HCT116 (cell line): ENCODE results near the gene TAF6L. TPM values are rescaled to one million over a fixed set of nuclear protein-coding genes. Genes with fewer than 3 reads are reported as not detected.
A peak's percentile ranks its signal among the peaks of the same experiment; 100 is the strongest.

Experiments
- ATAC-seq: fragments of 200-7000 bp; cut with Tn5 transposase; 2 replicates; pipeline ENCODE4 v1.9.1; 2020; ENCODE audit warnings: mild to moderate bottlenecking, moderate library complexity
- BruUV-seq: library from RNA; stranded (reverse); fragments of 400-500 nt; replicated peaks from 2 replicates; lab custom pipeline; 2021; lab: Mats Ljungman, UMichigan
- CTCF ChIA-PET: fragments of 300-600 bp; sonication (Branson Sonifier 250); formaldehyde crosslinking; loops from one replicate; lab custom pipeline; 2021; ENCODE audit warnings: antibody characterized with exemption; lab: Charles Lee
- POLR2A ChIA-PET: fragments of 300-600, 350-600 bp; sonication (Branson Sonifier 250); formaldehyde crosslinking; loops from one replicate; lab custom pipeline; 2021; ENCODE audit warnings: antibody characterized with exemption; lab: Charles Lee
- RAD21 ChIA-PET, 2 experiments: fragments of 300-600 bp; sonication (Branson Sonifier 250); formaldehyde crosslinking; loops; one replicate each; lab custom pipeline; 2023; ENCODE audit warnings: low total read pairs in 2 of 2; ENCODE audit not compliant: uncharacterized antibody in 2 of 2, unreplicated experiment in 2 of 2, low non-redundant PET in 1 of 2; lab: Charles Lee
- DNase-seq: peaks from one replicate; pipeline ENCODE4 v3.0.0-alpha.2; 2010; ENCODE audit warnings: low read depth, low spot score
- H2AFZ ChIP-seq: fragments of 200-600 bp; shearing (Covaris generic), sonication (generic); 2 replicates; pipeline ENCODE4 v1.6.1; 2017; ENCODE audit warnings: low read depth, mixed run types, mixed read lengths, antibody characterized with exemption, low read length; ENCODE audit not compliant: poor library complexity, severe bottlenecking
- H3K27ac ChIP-seq: 2 replicates; pipeline ENCODE4 v1.5.1; 2012; ENCODE audit warnings: low read depth, low read length
- H3K27me3 ChIP-seq: fragments of 200-600 bp; sonication (generic); 2 replicates; pipeline ENCODE4 v1.6.1; 2016; ENCODE audit warnings: mixed run types, low read length, mixed read lengths; ENCODE audit not compliant: insufficient read depth
- H3K36me3 ChIP-seq, 2 experiments: fragments of 200-500 bp in 1 of 2; fragments of 200-600 bp in 1 of 2; sonication (Bioruptor generic) in 1 of 2; sonication (generic) in 1 of 2; 2 replicates each; pipeline versions ENCODE4 v1.5.1 to v1.6.1; 2014 to 2016; ENCODE audit warnings: low read length in 2 of 2, inconsistent platforms in 1 of 2, mixed read lengths in 1 of 2, mixed run types in 1 of 2; ENCODE audit not compliant: insufficient read depth in 2 of 2, control insufficient read depth in 1 of 2
- H3K4me1 ChIP-seq, 2 experiments: fragments of 200-600 bp in 1 of 2; sonication (generic) in 1 of 2; 2 replicates each; pipeline versions ENCODE4 v1.5.1 to v1.6.1; 2012 to 2017; ENCODE audit warnings: low read length in 2 of 2, inconsistent platforms in 1 of 2, mild to moderate bottlenecking in 1 of 2, mixed read lengths in 1 of 2, mixed run types in 1 of 2, moderate library complexity in 1 of 2; ENCODE audit not compliant: insufficient read depth in 2 of 2, control insufficient read depth in 1 of 2
- H3K4me2 ChIP-seq: fragments of 200-600 bp; sonication (generic); 2 replicates; pipeline ENCODE4 v1.6.1; 2017; ENCODE audit warnings: mixed run types, low read length, mixed read lengths
- H3K4me3 ChIP-seq, 2 experiments: fragments of 200-600 bp in 1 of 2; sonication (generic) in 1 of 2; replicated peaks in 1 of 2; 2 replicates each; pipeline ENCODE4 v1.5.1; 2011 to 2016; ENCODE audit warnings: low read length in 2 of 2, control low read depth in 1 of 2, low read depth in 1 of 2, mild to moderate bottlenecking in 1 of 2, mixed read lengths in 1 of 2, mixed run types in 1 of 2
- H3K79me2 ChIP-seq: fragments of 200-600 bp; sonication (generic); 2 replicates; pipeline ENCODE4 v1.6.1; 2017; ENCODE audit warnings: mild to moderate bottlenecking, mixed run types, low read length, moderate library complexity, mixed read lengths; ENCODE audit not compliant: insufficient read depth
- H3K9ac ChIP-seq: fragments of 200-600 bp; sonication (generic); 2 replicates; pipeline ENCODE4 v1.6.1; 2016; ENCODE audit warnings: low read length, mixed read lengths
- H3K9me2 ChIP-seq: fragments of 200-600 bp; sonication (generic), shearing (Covaris generic); 2 replicates; pipeline ENCODE4 v1.6.1; 2017; ENCODE audit warnings: mixed run types, mild to moderate bottlenecking, moderate library complexity; ENCODE audit not compliant: insufficient read depth
- H3K9me3 ChIP-seq, 2 experiments: fragments of 200-500 bp in 1 of 2; fragments of 200-600 bp in 1 of 2; sonication (Bioruptor generic) in 1 of 2; sonication (generic) in 1 of 2; 2 replicates each; pipeline ENCODE4 v1.6.1; 2014 to 2017; ENCODE audit warnings: low read length in 2 of 2, mixed read lengths in 2 of 2, inconsistent platforms in 1 of 2, low read depth in 1 of 2, mild to moderate bottlenecking in 1 of 2, mixed run types in 1 of 2, moderate library complexity in 1 of 2; ENCODE audit not compliant: control insufficient read depth in 1 of 2, insufficient read depth in 1 of 2
- H4K20me1 ChIP-seq: fragments of 200-600 bp; sonication (generic), shearing (Covaris generic); 2 replicates; pipeline ENCODE4 v1.6.1; 2017; ENCODE audit warnings: mixed run types, mild to moderate bottlenecking, moderate library complexity; ENCODE audit not compliant: insufficient read depth
- CBX3 ChIP-seq: IDR thresholded peaks from 2 replicates; pipeline ENCODE4 v1.6.1; 2012; ENCODE audit warnings: low read depth
- CEBPB ChIP-seq: IDR thresholded peaks from 2 replicates; pipeline ENCODE4 v1.6.1; 2012; ENCODE audit warnings: low read depth
- EGR1 ChIP-seq: IDR thresholded peaks from 2 replicates; pipeline ENCODE4 v1.6.1; 2012; ENCODE audit warnings: low read depth
- ELF1 ChIP-seq: IDR thresholded peaks from 2 replicates; pipeline ENCODE4 v1.6.1; 2012; ENCODE audit warnings: low read depth, borderline replicate concordance
- EZH2phosphoT487 ChIP-seq: fragments of 200-600 bp; IDR thresholded peaks from 2 replicates; pipeline ENCODE4 v1.6.1; 2018; ENCODE audit warnings: antibody characterized with exemption, borderline replicate concordance
- MAX ChIP-seq: IDR thresholded peaks from 2 replicates; pipeline ENCODE4 v1.6.1; 2012
- POLR2A ChIP-seq: IDR thresholded peaks from 2 replicates; pipeline ENCODE4 v1.7.0; 2011; ENCODE audit warnings: borderline replicate concordance; ENCODE audit not compliant: insufficient read depth, insufficient read length; ENCODE audit errors: extremely low read depth
- RAD21 ChIP-seq: IDR thresholded peaks from 2 replicates; pipeline ENCODE4 v1.6.1; 2012; ENCODE audit warnings: low read depth, mild to moderate bottlenecking
- REST ChIP-seq: IDR thresholded peaks from 2 replicates; pipeline ENCODE4 v1.6.1; 2012; ENCODE audit warnings: low read depth
- SIN3A ChIP-seq: IDR thresholded peaks from 2 replicates; pipeline ENCODE4 v1.6.1; 2012; ENCODE audit warnings: low read depth
- ZBTB33 ChIP-seq: IDR thresholded peaks from 2 replicates; pipeline ENCODE4 v1.6.1; 2011; ENCODE audit warnings: mild to moderate bottlenecking, low read length, moderate library complexity; ENCODE audit not compliant: insufficient replicate concordance; ENCODE audit errors: extremely low read depth
- ZFX ChIP-seq: fragments of 450-650 bp; IDR thresholded peaks from 2 replicates; pipeline ENCODE4 v1.6.1; 2017
- intact Hi-C: fragments of 100-400 bp; cut with micrococcal nuclease; formaldehyde crosslinking; loops from 2 replicates; pipeline ENCODE4 v1.10.0; 2022
- total RNA-seq: library from RNA; stranded (reverse); gene quantifications from one replicate; pipeline ENCODE4 v1.2.1, GENCODE V29; 2021; ENCODE audit not compliant: unreplicated experiment

Gene TAF6L
- total RNA-seq, 1 experiment from 2014 or later, result 24.2 TPM

- Histone ChIP-seq H3K9me3 (no peaks in the 10 kb centered on the region), H3K27me3 (no peaks in the 10 kb centered on the region), H3K36me3 (peaks cover 17 to 34% of the 10 kb centered on the region in 2 experiments), H3K79me2 (peaks cover 60% of the 10 kb centered on the region), H3K4me3 (peak within 1 kb of the TSS; percentile 86 to 93), H3K4me1 (peaks cover 7 to 32% of the 10 kb centered on the region in 2 experiments), H2AFZ (no peak within 1 kb of the TSS), H3K9me2 (no peaks in the 10 kb centered on the region), H3K27ac (peak within 1 kb of the TSS; percentile 64), H3K4me2 (peak within 1 kb of the TSS; percentile 92), H3K9ac (peak within 1 kb of the TSS; percentile 92), H4K20me1 (no peaks in the 10 kb centered on the region; the same call in 1 of the 2 replicates)
- RAD21 ChIA-PET, result no interaction called here
- BruUV-seq, result TSS peak; percentile 89
- CTCF ChIA-PET, result interaction anchor here (0.9 to 1.3 kb wide), 3 partner anchors 46 to 48 kb away, joined by 3 to 6 read pairs (median 4); partner anchors contain the start of genes SLC3A2 and TMEM179B
- POLR2A ChIA-PET, result interaction anchor here (0.7 to 2.8 kb wide), 16 partner anchors 8 to 165 kb away, joined by 3 to 113 read pairs (median 6); partner anchors contain the start of genes HNRNPUL2, LBHD1, NXF1 and TMEM223
- peak; percentile 59 for TF ChIP-seq POLR2A
- TF ChIP-seq MAX, result no peak
- no peak for TF ChIP-seq EGR1
- no peak for TF ChIP-seq SIN3A
- intact Hi-C loops, result loop anchor here (1.0 kb wide), 1 partner anchor 9 kb away; no protein-coding TSS in a partner anchor
- DNase-seq, result no peak
- peak; percentile 7 for ATAC-seq
Observed at GRCh38 chr11:62832336-62833234, 61.4 kb downstream of the TAF6L start, which contains the start of gene TEX54. Gene TEX54 (minus strand): TSS chr11:62832841.

GRCh38 chr11:62835336-62835735, 64.1 kb downstream of the TAF6L start:
- no peaks in the 10 kb centered on the region for H3K27me3 ChIP-seq
- no peak for ATAC-seq
- peaks cover 15 to 40% of the 10 kb centered on the region in 2 experiments for H3K36me3 ChIP-seq
- no peak for DNase-seq
- ChIA-PET POLR2A (no interaction called here), RAD21 (no interaction called here), CTCF (interaction anchor here (0.5 kb wide), 1 partner anchor 161 kb away, joined by 5 read pairs; no protein-coding TSS in a partner anchor)
- no peak overlapping the region for H2AFZ ChIP-seq
- H3K9ac ChIP-seq, result no peak overlapping the region
- peaks cover 5 to 35% of the 10 kb centered on the region in 2 experiments for H3K4me1 ChIP-seq
- H3K9me2 ChIP-seq, result no peaks in the 10 kb centered on the region
- H3K9me3 ChIP-seq, result no peaks in the 10 kb centered on the region
- H4K20me1 ChIP-seq, result no peaks in the 10 kb centered on the region; the same call in 1 of the 2 replicates
- H3K4me2 ChIP-seq, result no peak overlapping the region
- BruUV-seq, result no TSS peak
- H3K27ac ChIP-seq, result no peak overlapping the region
- intact Hi-C loops, result no loop called here
- peaks cover 63% of the 10 kb centered on the region for H3K79me2 ChIP-seq
- no peak overlapping the region for H3K4me3 ChIP-seq
- TF ChIP-seq CEBPB (no peak), ZBTB33 (no peak), ELF1 (no peak), MAX (no peak), CBX3 (no peak), RAD21 (no peak), REST (no peak), ZFX (no peak), EZH2phosphoT487 (no peak)
